Upper lobe of left lung (tissue), 4 donors: Measurements from ENCODE around the gene PFN2.

Experiments
- CTCF ChIP-seq, 6 experiments: fragments of 450-650 bp in 4 of 6; fragments of 200-600 bp in 2 of 6; sonication (generic) in 2 of 6; IDR thresholded peaks; one replicate each; pipeline ENCODE4 v1.5.1; 2016 to 2019; ENCODE audit warnings: antibody characterized with exemption in 6 of 6
- EP300 ChIP-seq, 4 donors: sonication (generic); formaldehyde crosslinking; IDR thresholded peaks; one replicate each; pipeline ENCODE4 v1.5.1; 2017; ENCODE audit warnings: antibody characterized with exemption in 4 of 4, control low read depth in 2 of 4
- POLR2AphosphoS5 ChIP-seq, 2 donors: sonication (generic); formaldehyde crosslinking; IDR thresholded peaks; one replicate each; pipeline ENCODE4 v1.5.1; 2017; ENCODE audit warnings: antibody characterized with exemption in 2 of 2

GRCh38 chr3:149969940-149970715, 567 bp downstream of the PFN2 start:
- TF ChIP-seq POLR2AphosphoS5 (IDR thresholded peaks at IDR 0.05) (no peak), EP300 (IDR thresholded peaks at IDR 0.05) (no peak), CTCF (IDR thresholded peaks at IDR 0.05) (no peak)
